Measurements from ENCODE around the gene UBA3. TPM values are rescaled to one million over a fixed set of nuclear protein-coding genes. Genes with fewer than 3 reads are reported as not detected.

UBA3 gene
- total and polyA plus RNA-seq, 10 of the 15 experiments (the other 5 are each of a cell fraction or from before 2014, with no cell fraction given), result 72.9 to 131 (median 102) TPM

GRCh38 chr3:69095636-69096035, 15.5 kb upstream of the UBA3 start (continued):
- no peak for TF ChIP-seq ZBTB33 (IDR thresholded peaks at IDR 0.05)
- TF ChIP-seq CEBPZ (IDR thresholded peaks at IDR 0.05; ENCODE audit: low read depth, low read length), result no peak
- TF ChIP-seq POLR2AphosphoS2 (IDR thresholded peaks at IDR 0.05; ENCODE audit: low read depth, low read length), result no peak
- 0 out of 2 replicates have a peak, but pooled peaks have one; percentile 18 for TF ChIP-seq EED (IDR thresholded peaks at IDR 0.05; ENCODE audit: low read depth)
- TF ChIP-seq E4F1 (IDR thresholded peaks at IDR 0.05; ENCODE audit: borderline replicate concordance, partially characterized antibody), result no peak
- TF ChIP-seq BHLHE40 (IDR thresholded peaks at IDR 0.05; ENCODE audit: borderline replicate concordance in 1 of 2, low read depth in 2 of 2, low read length in 1 of 2), result no peak
- no peak for TF ChIP-seq NKRF (conservative IDR thresholded peaks at IDR 0.05)
- TF ChIP-seq CBX3 (IDR thresholded peaks at IDR 0.05; ENCODE audit: borderline replicate concordance, low read depth), result no peak
- TF ChIP-seq RUNX3 (IDR thresholded peaks at IDR 0.05; ENCODE audit: low read length), result peak; percentile 53
- TF ChIP-seq POLR2AphosphoS5 (IDR thresholded peaks at IDR 0.05; ENCODE audit: low read length), result no peak
- no peak for TF ChIP-seq HSF1 (IDR thresholded peaks at IDR 0.05; ENCODE audit: low read depth, low read length)
- TF ChIP-seq EGR1 (IDR thresholded peaks at IDR 0.05; ENCODE audit: borderline replicate concordance in 1 of 2, low read depth in 2 of 2, low read length in 2 of 2), result no peak
- no peak for TF ChIP-seq HDAC2 (IDR thresholded peaks at IDR 0.05)
- no peak for TF ChIP-seq MAX (IDR thresholded peaks at IDR 0.05; ENCODE audit: low read depth, low read length)
